Epithelial cell of esophagus (primary cell): ENCODE data around the gene LSM14A.

Experiments
- DNase-seq: peaks from one replicate; pipeline ENCODE4 v3.0.0; 2010; ENCODE audit warnings: low read depth
- H3K4me3 ChIP-seq: 2 replicates; pipeline ENCODE4 v1.5.1; 2011; ENCODE audit warnings: mild to moderate bottlenecking, low read length, control low read depth
- CTCF ChIP-seq: IDR thresholded peaks from 2 replicates; pipeline ENCODE4 v1.5.1; 2011; ENCODE audit warnings: low read depth, mild to moderate bottlenecking, low read length, control low read depth, inconsistent platforms; ENCODE audit not compliant: insufficient read depth; ENCODE audit errors: missing control alignments

The LSM14A gene

GRCh38 chr19:34269968-34270621 is 97.8 kb downstream of the LSM14A start:
- DNase-seq: peak; percentile 68
- H3K4me3 ChIP-seq: no peak overlapping the region
- TF ChIP-seq CTCF: no peak

GRCh38 chr19:34273121-34273520 is 100.8 kb downstream of the LSM14A start:
- DNase-seq: no peak
- no peak overlapping the region for H3K4me3 ChIP-seq
- TF ChIP-seq CTCF: no peak

- no peak for DNase-seq
- H3K4me3 ChIP-seq: no peak overlapping the region
- no peak for TF ChIP-seq CTCF
Measured at GRCh38 chr19:34274284-34274826, 102.1 kb downstream of the LSM14A start.

GRCh38 chr19:34274827-34275625 is 102.7 kb downstream of the LSM14A start:
- DNase-seq: no peak
- no peak for TF ChIP-seq CTCF
- H3K4me3 ChIP-seq: no peak overlapping the region

- no peak for TF ChIP-seq CTCF
- no peak overlapping the region for H3K4me3 ChIP-seq
- no peak for DNase-seq
Measured at GRCh38 chr19:34275705-34276104, 103.4 kb downstream of the LSM14A start.

GRCh38 chr19:34276614-34277013 is 104.3 kb downstream of the LSM14A start:
- no peak overlapping the region for H3K4me3 ChIP-seq
- TF ChIP-seq CTCF: no peak
- no peak for DNase-seq
